ENCODE measurements around the gene PHF5A.
"Not testable (repeated sequence)": the region's sequence is repeated elsewhere in the genome, so short reads cannot be mapped to it uniquely, and the experiment has no call there.

PHF5A gene

GRCh38 chr22:41447435-41448188 is 20.9 kb downstream of the PHF5A start:
- peak in 1 of 2 donors; percentile 26 for DNase-seq (ENCODE audit: low read depth in 2 of 2)

DNA sequence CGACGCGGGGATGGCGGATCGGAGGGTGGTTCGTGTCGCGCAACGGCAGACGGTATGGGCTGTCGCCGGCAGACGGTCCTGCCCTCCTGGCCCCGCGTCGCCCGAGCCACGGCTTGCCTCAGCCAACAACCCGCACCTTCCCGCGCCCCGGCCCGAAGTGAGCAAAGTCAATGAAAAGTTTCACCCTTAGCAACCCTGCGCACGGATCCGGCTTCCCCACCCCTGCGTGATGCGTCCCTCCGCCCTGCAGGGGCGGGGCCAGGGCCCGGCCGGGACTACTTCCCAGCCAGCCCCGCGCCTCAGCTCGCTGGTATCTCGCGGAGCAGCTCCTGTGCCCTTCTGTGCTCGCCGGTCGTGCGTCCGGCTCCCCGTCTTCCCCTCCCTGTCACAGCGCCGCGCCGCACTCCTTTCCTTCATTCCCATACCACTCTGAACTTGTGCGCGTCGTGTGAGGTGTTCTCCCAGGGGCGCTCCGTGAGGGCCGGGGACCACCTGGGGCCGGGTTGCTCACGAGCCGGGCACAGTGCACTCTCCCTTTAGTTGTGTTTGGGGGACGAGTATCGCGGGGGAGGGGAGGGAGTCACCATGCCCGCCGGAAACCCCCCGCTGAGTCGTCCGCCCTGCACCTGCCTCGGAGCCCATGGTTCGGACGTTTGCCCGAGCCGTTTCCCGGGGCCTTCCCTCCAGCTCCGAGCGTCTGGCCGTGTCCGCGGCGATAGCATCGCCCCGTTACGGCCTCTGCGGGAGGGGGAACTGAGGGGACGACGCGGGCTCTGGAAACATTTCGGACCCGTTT is 21.7 kb downstream of the PHF5A start, which contains the start of gene TOB2:
TSS of gene TOB2 (minus strand) at position 163 of the 796 bp plus-strand sequence. CDS start 9,456 bp downstream, outside the sequence.
- peak; percentile 84 to 87 for DNase-seq (ENCODE audit: low read depth in 2 of 2)

DNA sequence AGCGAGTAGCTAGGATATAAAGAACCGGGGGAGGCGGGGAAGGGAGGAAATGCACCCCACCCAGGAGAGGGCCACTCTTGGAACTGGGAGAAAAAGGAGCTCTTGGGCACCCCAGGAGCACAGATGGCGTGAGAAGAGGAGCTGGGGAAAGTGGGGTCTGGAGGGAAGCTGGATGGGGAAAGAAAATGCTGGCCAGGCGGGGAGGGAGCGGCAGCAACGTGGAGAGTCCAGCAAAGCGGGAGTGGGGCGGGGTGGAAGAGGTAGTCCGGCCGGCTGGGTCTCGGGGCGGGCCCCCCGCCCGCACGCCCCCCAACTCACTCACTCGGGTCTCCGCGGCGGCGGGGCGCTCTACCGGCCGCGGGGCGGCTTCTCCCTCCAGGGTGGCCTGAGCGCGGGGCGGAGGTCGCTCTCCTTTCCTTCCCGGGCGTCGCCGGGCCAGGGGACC is 22.4 kb downstream of the PHF5A start:
- DNase-seq (ENCODE audit: low read depth in 2 of 2) = no peak

GRCh38 chr22:41445129-41446056 is 23.1 kb downstream of the PHF5A start:
- DNase-seq (ENCODE audit: low read depth in 2 of 2) = no peak

DNA sequence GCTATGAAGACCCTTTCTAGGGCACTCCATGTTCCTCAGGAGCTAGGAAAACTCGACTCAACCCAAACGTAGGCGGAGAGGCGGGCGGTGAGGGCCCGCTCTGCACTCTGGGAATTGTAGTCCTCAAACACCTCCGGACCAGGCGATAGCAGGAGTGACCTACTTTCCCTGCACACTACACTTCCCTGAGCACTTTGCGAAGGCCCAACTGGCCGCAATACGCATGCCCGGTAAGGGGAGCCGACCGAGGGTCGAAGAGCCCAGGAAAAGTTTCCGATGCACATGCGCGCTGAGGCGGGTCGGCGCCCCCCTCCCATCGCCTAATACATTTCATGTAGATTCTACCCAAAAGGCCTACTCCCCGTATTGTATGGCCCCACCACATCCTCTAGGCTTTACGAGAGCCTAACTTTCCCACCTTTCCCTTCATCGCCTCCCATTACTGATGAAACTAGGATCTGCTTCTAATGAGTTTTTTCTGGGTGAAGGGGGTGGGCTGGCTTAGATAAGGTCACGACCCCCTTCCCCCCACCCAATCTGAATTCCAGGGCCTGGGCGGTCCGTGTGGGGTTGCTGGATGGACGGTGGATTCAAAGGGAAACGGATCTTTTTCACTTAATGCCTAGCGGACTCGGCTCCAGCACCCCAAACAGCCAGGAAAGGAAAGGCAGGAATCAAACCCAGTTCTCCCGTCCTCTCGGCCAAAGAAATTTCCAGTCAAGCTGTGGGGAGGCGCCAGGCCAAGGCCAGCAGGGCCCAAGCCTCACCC is 23.9 kb downstream of the PHF5A start:
- DNase-seq (ENCODE audit: low read depth in 2 of 2) = peak; percentile 73 to 75

GRCh38 chr22:41442240-41442792 is 26.2 kb downstream of the PHF5A start:
- DNase-seq (ENCODE audit: low read depth in 2 of 2) = no peak

- DNase-seq (ENCODE audit: low read depth in 2 of 2) = not testable (repeated sequence)
These were observed 28.0 kb downstream of the PHF5A start for GRCh38 chr22:41440511-41440910.

- DNase-seq (ENCODE audit: low read depth in 2 of 2) = no peak
These were observed 31.3 kb downstream of the PHF5A start for GRCh38 chr22:41437198-41437597.

DNA sequence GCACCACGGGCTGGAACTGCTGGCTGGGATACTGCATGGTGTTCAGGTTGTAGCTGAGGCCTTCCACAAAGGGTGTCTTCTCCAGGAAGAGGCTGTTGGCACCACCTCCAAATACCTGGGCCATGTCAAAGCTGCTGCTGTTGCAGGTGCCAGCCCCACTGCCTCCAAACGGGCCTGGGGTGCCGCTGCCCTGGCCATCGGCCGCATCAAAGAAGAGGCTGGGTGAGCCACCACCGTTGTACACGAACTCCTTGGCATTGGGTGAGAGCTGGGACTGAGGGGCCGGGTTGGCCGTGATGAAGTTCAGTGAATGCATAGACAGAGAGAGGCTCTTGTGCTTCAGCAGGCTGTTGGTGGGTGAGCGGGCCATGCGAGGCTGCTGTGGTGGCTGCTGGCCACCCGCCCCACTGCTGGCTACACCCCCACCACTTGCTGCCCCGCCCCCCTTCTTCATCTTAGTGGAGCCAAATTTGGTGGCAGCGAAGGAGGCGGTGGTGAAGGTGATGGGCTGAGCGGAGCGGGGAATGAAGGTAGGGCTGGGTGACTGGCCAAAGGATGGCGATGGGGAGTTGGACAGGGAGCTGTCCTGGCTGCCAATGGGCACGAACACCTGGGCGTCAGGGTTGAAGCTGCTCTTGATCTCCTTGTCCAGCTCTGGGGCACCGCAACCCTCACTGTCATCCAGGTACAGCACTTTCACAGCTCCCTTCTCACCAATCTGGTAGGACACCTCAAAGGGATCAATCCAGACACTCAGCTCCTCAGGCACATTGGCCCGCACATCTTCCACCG is 32.0 kb downstream of the PHF5A start:
- DNase-seq (ENCODE audit: low read depth in 2 of 2) = no peak

DNA sequence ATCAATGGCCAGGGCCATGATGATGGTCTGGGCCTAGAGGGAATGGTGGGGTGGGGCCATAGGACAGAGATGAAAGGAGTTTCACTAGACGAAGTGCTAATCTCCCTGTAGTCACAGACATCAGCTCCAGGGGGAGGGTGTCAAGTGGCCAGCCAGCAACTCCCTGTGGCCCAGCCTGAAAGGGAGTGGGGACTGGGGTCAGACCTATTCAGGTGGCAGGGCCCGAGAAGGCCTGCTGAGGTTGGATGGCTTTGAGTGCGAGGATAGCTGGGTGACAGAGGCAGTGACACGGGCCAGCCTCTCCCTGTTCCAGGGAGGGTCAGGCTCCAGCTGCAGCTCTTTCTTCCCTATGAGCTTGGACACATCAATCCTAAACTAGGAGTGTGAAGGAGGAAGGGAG is 32.9 kb downstream of the PHF5A start:
- DNase-seq (ENCODE audit: low read depth in 2 of 2) = no peak

- DNase-seq (ENCODE audit: low read depth in 2 of 2) = not testable (repeated sequence)
These were observed 34.0 kb downstream of the PHF5A start for GRCh38 chr22:41434361-41435003.

GRCh38 chr22:41433480-41433879 is 35.0 kb downstream of the PHF5A start:
- DNase-seq (ENCODE audit: low read depth in 2 of 2) = not testable (repeated sequence)

DNA sequence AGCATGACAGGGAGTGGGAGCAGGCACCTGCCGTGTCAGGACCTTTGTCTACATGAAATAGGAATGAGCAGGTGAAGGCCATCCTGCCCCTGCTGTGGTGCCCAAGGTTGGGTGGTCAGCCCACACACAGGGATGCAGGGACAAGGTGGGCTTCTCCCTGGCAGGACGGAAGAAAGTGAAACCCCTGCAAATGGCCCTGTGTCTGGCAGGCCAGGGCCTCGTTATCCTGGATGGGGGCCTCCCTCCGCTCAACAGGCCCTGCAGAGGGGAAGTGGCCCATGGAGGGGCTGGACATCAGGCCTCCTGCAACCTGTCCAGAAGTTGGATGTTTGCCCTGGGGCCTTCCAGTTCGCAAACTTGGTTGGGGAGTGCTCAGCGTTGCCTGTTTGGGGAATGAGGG is 36.8 kb downstream of the PHF5A start:
- DNase-seq (ENCODE audit: low read depth in 2 of 2) = no peak

DNA sequence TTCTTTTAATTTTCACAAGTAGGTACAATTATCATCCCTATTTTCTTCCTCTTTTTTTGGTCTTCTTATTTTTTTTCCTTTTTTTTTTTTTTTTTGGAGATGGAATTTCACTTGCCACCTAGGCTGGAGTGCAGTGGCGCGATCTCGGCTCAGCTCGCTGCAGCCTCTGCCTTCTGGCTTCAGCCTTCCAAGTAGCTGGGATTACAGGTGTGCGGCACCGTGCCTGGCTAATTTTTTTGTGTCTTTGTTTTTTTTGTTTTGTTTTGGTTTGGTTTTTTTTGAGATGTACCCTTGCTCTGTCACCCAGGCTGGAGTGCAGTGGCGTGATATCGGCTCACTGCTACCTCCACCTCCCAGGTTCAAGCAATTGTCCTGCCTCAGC is 38.5 kb downstream of the PHF5A start:
- DNase-seq (ENCODE audit: low read depth in 2 of 2) = no peak

DNA sequence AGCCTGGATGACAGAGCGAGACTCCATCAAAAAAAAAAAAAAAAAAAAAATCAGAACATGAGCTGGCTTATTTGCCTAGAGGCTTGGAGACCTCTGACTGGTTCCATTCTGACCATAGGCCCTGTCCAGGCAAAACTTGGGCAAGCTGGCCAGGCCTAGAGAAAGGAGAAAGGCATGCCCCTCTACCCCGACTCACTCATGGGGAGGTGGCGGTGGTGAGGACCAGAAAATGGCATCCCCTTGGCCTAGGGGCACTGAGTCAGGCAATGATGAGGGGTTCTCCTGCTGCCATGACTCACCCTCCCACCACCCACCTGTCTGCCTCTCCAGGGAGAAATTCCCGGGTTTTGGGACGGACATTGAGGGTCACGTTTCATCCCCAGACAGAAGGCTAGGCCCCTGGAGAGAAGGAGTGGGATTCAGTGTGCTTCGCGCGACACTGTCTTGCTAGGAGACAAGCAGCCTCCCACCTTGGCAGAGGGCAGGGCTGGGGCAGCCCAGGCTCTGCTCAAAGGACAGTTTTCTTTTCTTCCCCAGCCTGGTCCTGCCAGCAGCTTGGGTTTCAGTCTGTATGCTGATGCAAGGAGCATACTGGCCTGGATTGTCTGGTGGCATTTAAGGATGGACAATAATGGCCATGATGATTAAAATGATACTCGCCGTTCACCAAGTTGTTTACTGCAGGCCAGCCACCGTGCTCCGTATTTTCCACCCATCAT is 39.1 kb downstream of the PHF5A start:
- DNase-seq (ENCODE audit: low read depth in 2 of 2) = no peak

GRCh38 chr22:41425660-41426365 is 42.7 kb downstream of the PHF5A start:
- no peak for DNase-seq (ENCODE audit: low read depth in 2 of 2)

DNA sequence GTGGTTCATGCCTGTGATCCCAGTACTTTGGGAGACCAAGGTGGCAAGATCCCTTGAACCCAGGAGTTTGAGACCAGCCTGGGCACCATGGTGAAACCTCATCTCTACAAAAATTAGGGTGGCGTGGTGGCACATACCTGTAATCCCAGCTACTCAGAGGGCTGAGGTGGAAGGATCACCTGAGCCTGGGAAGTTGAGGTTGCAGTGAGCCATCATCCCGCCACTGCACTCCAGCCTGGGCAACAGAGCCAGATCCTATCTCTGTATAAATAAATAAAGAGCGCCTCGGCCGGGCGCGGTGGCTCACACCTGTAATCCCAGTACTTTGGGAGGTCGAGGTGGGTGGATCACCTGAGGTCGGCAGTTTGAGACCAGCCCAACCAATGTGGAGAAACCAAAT is 49.8 kb downstream of the PHF5A start:
- DNase-seq (ENCODE audit: low read depth in 2 of 2) = no peak
